Measurements from ENCODE around the gene GPNMB.

The GPNMB gene

DNA sequence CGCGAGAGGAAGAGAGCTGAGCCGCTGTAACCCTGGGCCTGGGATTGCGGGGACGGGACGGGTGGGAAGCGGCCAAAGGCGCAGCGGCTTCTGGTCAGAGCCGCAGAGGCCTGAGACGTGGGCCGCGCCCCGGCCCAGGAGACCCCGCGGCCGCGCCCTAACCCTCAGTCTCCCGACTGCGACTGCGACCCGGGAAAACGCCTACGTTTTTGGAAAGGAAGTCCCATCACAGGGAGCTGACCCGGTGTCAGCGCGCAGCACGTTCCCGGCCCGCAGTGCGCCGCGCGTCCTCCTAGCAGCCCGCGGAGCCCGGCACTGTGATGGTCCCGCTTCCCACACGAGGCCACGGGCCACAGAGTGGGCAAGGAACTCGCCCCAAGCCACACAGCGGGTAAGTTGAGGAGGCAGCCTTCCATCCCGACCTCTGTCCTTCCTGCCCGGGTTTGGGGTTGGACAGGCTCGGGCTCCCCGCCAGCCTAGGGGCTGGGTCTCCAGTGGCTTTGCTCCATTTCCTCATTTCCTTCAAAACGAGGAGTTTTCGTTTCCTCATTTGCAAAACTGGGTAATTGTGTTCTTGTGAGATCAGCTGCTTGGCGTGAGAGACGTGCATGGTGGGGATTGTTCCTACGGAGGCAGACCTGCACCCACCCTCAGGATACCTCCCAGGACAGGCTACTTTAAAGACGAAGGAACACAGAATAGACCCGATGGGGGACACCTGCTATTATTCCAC, 1.2 kb downstream of the GPNMB start:
- peak overlapping the region; percentile 22 for H3K4me3 ChIP-seq (ENCODE audit: low read depth, low read length)
- DNase-seq (ENCODE audit: low read depth): no peak
- in situ Hi-C loops (cut with HindIII; ENCODE audit: low sequenced_read_pairs): no loop called here
- TF ChIP-seq CTCF (IDR thresholded peaks at IDR 0.05; ENCODE audit: low read depth, low read length, missing control alignments): no peak

GRCh38 chr7:23249486-23249885, 2.9 kb downstream of the GPNMB start:
- TF ChIP-seq CTCF (IDR thresholded peaks at IDR 0.05; ENCODE audit: low read depth, low read length, missing control alignments): no peak
- DNase-seq (ENCODE audit: low read depth): no peak
- no peak overlapping the region for H3K4me3 ChIP-seq (ENCODE audit: low read depth, low read length)
- in situ Hi-C loops (cut with HindIII; ENCODE audit: low sequenced_read_pairs): no loop called here

DNA sequence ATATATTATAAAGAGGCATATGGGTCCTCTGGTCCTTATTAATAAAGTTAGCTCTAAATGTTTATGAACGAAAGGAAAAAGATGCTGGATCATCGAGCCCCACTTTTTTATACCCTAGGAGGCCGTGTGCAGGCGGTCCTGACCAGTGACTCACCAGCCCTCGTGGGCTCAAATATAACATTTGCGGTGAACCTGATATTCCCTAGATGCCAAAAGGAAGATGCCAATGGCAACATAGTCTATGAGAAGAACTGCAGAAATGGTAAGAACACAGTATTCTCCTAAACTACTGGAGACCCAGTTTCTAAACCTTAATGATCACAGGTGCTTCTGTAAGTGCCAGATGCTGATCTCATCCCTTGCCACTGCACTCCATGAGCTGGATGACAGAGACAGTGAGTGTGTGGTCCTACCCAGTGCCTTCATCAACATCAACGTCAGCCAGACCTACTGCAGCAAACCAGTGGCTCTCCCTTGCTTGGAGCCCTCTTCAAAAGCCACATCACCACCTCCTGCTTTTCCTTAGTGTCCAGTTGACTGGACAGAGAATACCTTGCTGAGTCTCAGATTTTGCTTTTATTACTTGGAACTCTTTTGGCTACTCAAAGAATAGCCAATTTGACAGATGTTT, 7.6 kb downstream of the GPNMB start:
- DNase-seq (ENCODE audit: low read depth): no peak
- no peak overlapping the region for H3K4me3 ChIP-seq (ENCODE audit: low read depth, low read length)
- in situ Hi-C loops (cut with HindIII; ENCODE audit: low sequenced_read_pairs): loop anchor here (25.0 kb wide), 1 partner anchor 458 kb away; the partner anchor contains the start of gene STK31
- no peak for TF ChIP-seq CTCF (IDR thresholded peaks at IDR 0.05; ENCODE audit: low read depth, low read length, missing control alignments)

GRCh38 chr7:23256731-23257130, 10.2 kb downstream of the GPNMB start:
- in situ Hi-C loops (cut with HindIII; ENCODE audit: low sequenced_read_pairs): loop anchor here (25.0 kb wide), 1 partner anchor 456 kb away; the partner anchor contains the start of gene STK31
- DNase-seq (ENCODE audit: low read depth): no peak
- TF ChIP-seq CTCF (IDR thresholded peaks at IDR 0.05; ENCODE audit: low read depth, low read length, missing control alignments): no peak
- H3K4me3 ChIP-seq (ENCODE audit: low read depth, low read length): no peak overlapping the region

- DNase-seq (ENCODE audit: low read depth): no peak
- in situ Hi-C loops (cut with HindIII; ENCODE audit: low sequenced_read_pairs): loop anchor here (25.0 kb wide), 1 partner anchor 452 kb away; the partner anchor contains the start of gene STK31
- H3K4me3 ChIP-seq (ENCODE audit: low read depth, low read length): no peak overlapping the region
- TF ChIP-seq CTCF (IDR thresholded peaks at IDR 0.05; ENCODE audit: low read depth, low read length, missing control alignments): no peak
Measured at GRCh38 chr7:23260371-23260770, 13.8 kb downstream of the GPNMB start.

- no peak overlapping the region for H3K4me3 ChIP-seq (ENCODE audit: low read depth, low read length)
- peak; percentile 28 for DNase-seq (ENCODE audit: low read depth)
- peak; percentile 98 for TF ChIP-seq CTCF (IDR thresholded peaks at IDR 0.05; ENCODE audit: low read depth, low read length, missing control alignments)
- in situ Hi-C loops (cut with HindIII; ENCODE audit: low sequenced_read_pairs): loop anchor here (25.0 kb wide), 1 partner anchor 450 kb away; the partner anchor contains the start of gene STK31
Measured at GRCh38 chr7:23261843-23262452, 15.4 kb downstream of the GPNMB start.

Measured in astrocyte of the cerebellum (primary cell).